Measurements from ENCODE around the gene MBD3L5.

DNA sequence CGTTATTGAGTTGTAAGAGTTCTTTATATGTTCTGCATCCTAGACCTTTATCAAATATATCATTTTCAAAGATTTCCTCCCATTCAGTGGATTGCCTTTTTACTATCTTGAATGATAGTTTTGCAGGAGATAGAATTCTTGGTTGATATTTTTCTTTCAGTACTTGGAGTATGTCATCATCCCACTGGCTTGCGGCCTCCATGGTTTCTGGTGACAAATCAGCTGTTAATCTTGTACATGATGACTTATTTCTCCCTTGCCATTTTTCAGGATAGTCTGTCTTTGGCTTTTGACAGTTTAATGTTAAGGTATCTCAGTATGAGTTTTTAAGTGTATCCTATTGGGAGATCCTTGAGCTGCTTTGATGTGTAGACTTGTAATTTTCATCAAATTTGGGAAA is 47.6 kb downstream of the MBD3L5 start:
- TF ChIP-seq, protein P1, sequence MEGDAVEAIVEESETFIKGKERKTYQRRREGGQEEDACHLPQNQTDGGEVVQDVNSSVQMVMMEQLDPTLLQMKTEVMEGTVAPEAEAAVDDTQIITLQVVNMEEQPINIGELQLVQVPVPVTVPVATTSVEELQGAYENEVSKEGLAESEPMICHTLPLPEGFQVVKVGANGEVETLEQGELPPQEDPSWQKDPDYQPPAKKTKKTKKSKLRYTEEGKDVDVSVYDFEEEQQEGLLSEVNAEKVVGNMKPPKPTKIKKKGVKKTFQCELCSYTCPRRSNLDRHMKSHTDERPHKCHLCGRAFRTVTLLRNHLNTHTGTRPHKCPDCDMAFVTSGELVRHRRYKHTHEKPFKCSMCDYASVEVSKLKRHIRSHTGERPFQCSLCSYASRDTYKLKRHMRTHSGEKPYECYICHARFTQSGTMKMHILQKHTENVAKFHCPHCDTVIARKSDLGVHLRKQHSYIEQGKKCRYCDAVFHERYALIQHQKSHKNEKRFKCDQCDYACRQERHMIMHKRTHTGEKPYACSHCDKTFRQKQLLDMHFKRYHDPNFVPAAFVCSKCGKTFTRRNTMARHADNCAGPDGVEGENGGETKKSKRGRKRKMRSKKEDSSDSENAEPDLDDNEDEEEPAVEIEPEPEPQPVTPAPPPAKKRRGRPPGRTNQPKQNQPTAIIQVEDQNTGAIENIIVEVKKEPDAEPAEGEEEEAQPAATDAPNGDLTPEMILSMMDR (IDR thresholded peaks at IDR 0.05) = no peak
- no peak for TF ChIP-seq POLR2A (IDR thresholded peaks at IDR 0.05)
